GM20431 (cell line): ENCODE data around the gene CHPF2.

Experiments used
- in situ Hi-C: fragments of 300-500 bp; cut with MseI, MboI; formaldehyde crosslinking; loops from one replicate; pipeline ENCODE4 v1.15.0; 2020; ENCODE audit warnings: low sequenced_read_pairs; ENCODE audit not compliant: unreplicated experiment

CHPF2 gene

DNA sequence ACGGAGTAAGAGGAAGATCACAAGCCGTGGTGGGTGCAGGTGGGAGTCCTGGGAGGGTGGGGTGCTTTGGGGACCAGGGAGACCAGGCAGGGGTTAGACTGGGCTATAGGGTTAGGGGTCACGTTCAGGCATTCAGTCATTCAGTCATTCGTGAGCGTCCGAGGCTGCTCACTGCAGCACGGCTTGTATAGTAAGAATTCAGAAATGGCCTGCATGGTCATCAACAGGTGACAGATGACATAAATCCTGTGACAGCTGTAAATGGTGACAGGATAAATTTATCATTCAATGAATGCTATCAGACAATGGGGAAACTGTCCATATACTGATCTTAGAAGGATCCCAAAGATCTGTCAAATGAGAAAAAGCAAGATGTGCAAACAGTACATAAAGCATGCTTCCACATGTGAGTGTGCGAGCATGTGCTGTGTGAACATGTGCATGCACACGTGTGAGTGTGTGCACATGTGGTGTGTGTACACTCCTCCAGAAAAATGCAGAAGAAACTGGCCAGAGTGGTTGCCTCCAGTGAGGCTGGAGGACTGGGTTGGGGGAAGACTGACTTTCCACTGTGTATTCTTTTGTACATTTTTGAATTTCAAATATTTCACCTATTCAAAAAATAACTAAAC lies 48.2 kb downstream of the CHPF2 start:
- in situ Hi-C loops, result no loop called here

DNA sequence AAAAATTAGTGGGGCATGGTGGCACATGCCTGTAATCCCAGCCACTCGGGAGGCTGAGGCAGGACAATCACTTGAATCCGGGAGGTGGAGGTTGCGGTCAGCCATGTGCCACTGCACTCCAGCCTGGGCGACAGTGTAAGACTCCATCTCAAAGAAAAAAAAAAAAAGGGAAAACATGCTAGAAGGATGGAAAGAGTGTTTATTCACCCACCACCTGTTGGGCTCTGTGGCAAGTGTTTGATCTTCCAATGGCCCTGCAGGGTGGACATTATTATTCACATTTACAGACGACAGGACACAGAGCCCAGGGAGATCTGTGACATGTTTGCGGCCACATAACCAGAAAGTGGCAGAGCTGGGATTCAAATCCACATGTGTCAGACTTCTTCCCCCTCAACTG lies 49.4 kb downstream of the CHPF2 start:
- in situ Hi-C loops, result no loop called here

DNA sequence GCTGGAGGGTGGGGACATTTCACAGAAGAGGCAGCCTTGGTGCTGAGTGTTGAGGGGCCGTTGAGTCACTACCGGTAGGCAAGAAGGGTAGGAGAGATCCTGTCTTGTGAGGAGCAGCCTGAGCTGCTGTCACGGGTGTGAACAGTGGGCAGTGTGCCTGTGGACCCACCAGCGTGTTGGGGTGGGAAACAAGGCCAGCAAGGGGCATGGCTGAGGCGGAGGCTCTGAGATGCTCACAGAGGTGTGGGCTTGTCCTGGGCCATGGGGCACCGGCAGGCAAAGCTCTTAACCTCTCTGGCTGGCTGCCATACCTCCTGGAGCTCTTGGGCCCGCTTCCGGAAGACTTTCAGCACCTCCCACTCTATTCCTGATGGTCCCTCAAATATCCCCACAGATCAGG lies 49.8 kb downstream of the CHPF2 start:
- in situ Hi-C loops, result no loop called here

DNA sequence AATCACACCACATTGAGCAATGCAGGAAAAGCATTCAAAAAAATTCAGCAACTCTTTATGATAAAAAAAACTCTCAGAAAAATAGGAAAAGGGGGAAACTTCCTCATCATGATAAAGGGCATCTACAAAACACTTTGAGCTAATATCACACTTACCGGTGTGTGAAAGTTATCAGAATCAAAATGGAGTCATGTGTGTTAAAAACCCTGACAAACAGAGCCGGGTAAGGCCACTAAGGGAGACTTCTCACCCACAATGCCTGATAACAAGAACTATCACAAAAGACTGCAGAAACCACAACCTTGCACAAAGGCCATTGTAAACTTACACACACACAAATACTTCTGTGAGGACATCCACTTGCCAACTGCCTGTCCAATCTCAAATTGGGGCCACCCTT lies 51.0 kb downstream of the CHPF2 start:
- in situ Hi-C loops, result no loop called here

DNA sequence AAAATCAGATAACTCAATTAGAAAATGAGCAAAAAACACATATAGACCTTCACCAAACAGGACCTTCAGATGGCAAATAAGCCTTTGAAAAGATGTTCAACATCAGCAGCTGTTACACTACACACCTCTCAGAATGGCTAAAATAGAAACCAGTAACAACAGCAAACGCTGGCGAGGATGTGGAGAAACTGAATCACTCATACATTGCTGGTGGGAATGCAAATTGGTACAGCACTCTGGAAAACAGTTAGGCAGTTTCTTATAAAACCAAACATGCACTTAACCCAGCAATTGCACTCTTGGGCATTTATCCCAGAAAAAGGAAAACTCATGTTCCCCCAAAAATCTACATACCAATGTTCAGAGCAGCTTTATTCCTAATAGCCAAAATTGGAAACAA lies 53.9 kb downstream of the CHPF2 start:
- in situ Hi-C loops, result no loop called here
